Fibroblast of lung (primary cell): ENCODE results near the gene TMEM132C. TPM values are rescaled to one million over a fixed set of nuclear protein-coding genes. Genes with fewer than 3 reads are reported as not detected.
"Not testable (repeated sequence)": the region's sequence is repeated elsewhere in the genome, so short reads cannot be mapped to it uniquely, and the experiment has no call there.

Source experiments
- DNase-seq, 2 donors: peaks; one replicate each; pipeline versions ENCODE4 v3.0.0 to v3.0.0-alpha.2; 2010; ENCODE audit warnings: low read depth in 2 of 2
- H2AFZ ChIP-seq: 2 replicates; pipeline ENCODE4 v1.5.1; 2012; ENCODE audit warnings: low read length, control low read depth, inconsistent platforms
- H3K27ac ChIP-seq: 2 replicates; pipeline ENCODE4 v1.5.1; 2011; ENCODE audit warnings: low read length, control low read depth; ENCODE audit not compliant: insufficient read depth
- H3K27me3 ChIP-seq: 2 replicates; pipeline ENCODE4 v1.5.1; 2011; ENCODE audit warnings: mild to moderate bottlenecking, low read length; ENCODE audit not compliant: control insufficient read depth, insufficient read depth
- H3K36me3 ChIP-seq: 2 replicates; pipeline ENCODE4 v1.5.1; 2011; ENCODE audit warnings: low read length; ENCODE audit not compliant: control insufficient read depth, insufficient read depth
- H3K4me1 ChIP-seq: 2 replicates; pipeline ENCODE4 v1.5.1; 2011; ENCODE audit warnings: low read length; ENCODE audit not compliant: control insufficient read depth, insufficient read depth; ENCODE audit errors: extremely low read depth
- H3K4me2 ChIP-seq: 2 replicates; pipeline ENCODE4 v1.5.1; 2011; ENCODE audit warnings: low read length, control low read depth; ENCODE audit not compliant: insufficient read depth; ENCODE audit errors: extremely low read depth
- H3K4me3 ChIP-seq, 4 experiments: fragments of 200-600 bp in 1 of 4; sonication (generic) in 1 of 4; replicated peaks in 1 of 4; 2 replicates each; pipeline ENCODE4 v1.5.1; 2011 to 2016; ENCODE audit warnings: low read length in 4 of 4, low read depth in 3 of 4, mild to moderate bottlenecking in 3 of 4, control low read depth in 2 of 4, inconsistent platforms in 1 of 4, mixed read lengths in 1 of 4; ENCODE audit not compliant: insufficient read depth in 1 of 4; ENCODE audit errors: control extremely low read depth in 1 of 4
- H3K79me2 ChIP-seq: 2 replicates; pipeline ENCODE4 v1.5.1; 2012; ENCODE audit warnings: mild to moderate bottlenecking, low read length, inconsistent platforms; ENCODE audit not compliant: control insufficient read depth, insufficient read depth
- H3K9ac ChIP-seq: 2 replicates; pipeline ENCODE4 v1.5.1; 2011; ENCODE audit warnings: mild to moderate bottlenecking, low read length, control low read depth; ENCODE audit not compliant: insufficient read depth
- H3K9me3 ChIP-seq: 2 replicates; pipeline ENCODE4 v1.5.1; 2012; ENCODE audit warnings: low read depth, low read length; ENCODE audit not compliant: control insufficient read depth, insufficient read depth
- H4K20me1 ChIP-seq: 2 replicates; pipeline ENCODE4 v1.5.1; 2011; ENCODE audit warnings: low read length; ENCODE audit not compliant: control insufficient read depth, insufficient read depth; ENCODE audit errors: extremely low read depth
- CTCF ChIP-seq, 2 donors: IDR thresholded peaks in 1 of 2; conservative IDR thresholded peaks in 1 of 2; 1 replicate in 1 of 2; 2 replicates in 1 of 2; pipeline ENCODE4 v1.5.1; 2011 to 2012; ENCODE audit warnings: low read length in 2 of 2, control low read depth in 1 of 2, inconsistent platforms in 1 of 2, low read depth in 1 of 2, mild to moderate bottlenecking in 1 of 2
- EZH2 ChIP-seq: IDR thresholded peaks from 2 replicates; pipeline ENCODE4 v1.5.1; 2012; ENCODE audit warnings: low read length, control low read depth, mild to moderate bottlenecking; ENCODE audit errors: missing control alignments
- polyA plus RNA-seq, 2 donors: library from polyadenylated mRNA; depleted of rRNA in 1 of 2; stranded (reverse) in 1 of 2; unstranded in 1 of 2; fragments of >200 nt; gene quantifications; 2 replicates each; pipeline ENCODE4 v1.2.1, GENCODE V29; 2011 to 2012; ENCODE audit warnings: missing spikeins in 1 of 2
- total RNA-seq: library from RNA; depleted of rRNA; stranded (reverse); fragments of >200 nt; gene quantifications from 2 replicates; pipeline ENCODE4 v1.2.1, GENCODE V29; 2014

Gene TMEM132C
- total and polyA plus RNA-seq, 2 donors (not counting 1 experiment from before 2014, with no cell fraction given), result not detected

- H4K20me1 ChIP-seq, result no peaks in the 10 kb centered on the region
- H3K36me3 ChIP-seq, result no peaks in the 10 kb centered on the region
- TF ChIP-seq EZH2 (no peak), CTCF (conservative IDR thresholded peaks at IDR 0.05 in 1 of 2, IDR thresholded peaks at IDR 0.05 in 1 of 2; ENCODE audit: low read depth in 1 of 2, low read length in 2 of 2) (no peak)
- no peak overlapping the region for H2AFZ ChIP-seq
- no peak for DNase-seq
- no peak overlapping the region for H3K4me2 ChIP-seq
- H3K27me3 ChIP-seq, result no peaks in the 10 kb centered on the region
- no peak overlapping the region for H3K27ac ChIP-seq
- H3K9me3 ChIP-seq, result no peaks in the 10 kb centered on the region
- no peaks in the 10 kb centered on the region for H3K4me1 ChIP-seq
- H3K4me3 ChIP-seq, result no peak overlapping the region
- no peaks in the 10 kb centered on the region for H3K79me2 ChIP-seq
- no peak overlapping the region for H3K9ac ChIP-seq
These were observed 328.6 kb downstream of the TMEM132C start for GRCh38 chr12:128595609-128596008.

DNA sequence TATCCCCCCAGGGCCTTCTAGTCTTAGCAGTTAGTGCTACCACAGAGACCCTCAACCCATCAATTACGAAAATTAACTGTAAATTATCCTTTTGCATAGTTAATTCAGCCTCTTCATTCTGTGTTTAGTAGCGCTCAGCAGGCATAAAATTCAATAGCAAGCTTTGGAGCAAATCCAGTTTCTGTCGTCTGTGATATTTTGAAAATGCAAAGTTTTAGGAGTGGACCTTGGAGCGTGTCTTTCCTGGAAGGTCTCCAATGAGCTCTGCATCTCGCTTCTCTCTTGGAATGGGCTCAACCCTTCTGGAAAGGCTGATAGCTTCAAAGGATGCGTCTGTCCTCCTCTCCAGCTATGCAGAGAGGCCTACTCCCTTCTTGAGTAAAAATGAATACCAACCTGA lies 333.9 kb downstream of the TMEM132C start:
- TF ChIP-seq CTCF (conservative IDR thresholded peaks at IDR 0.05 in 1 of 2, IDR thresholded peaks at IDR 0.05 in 1 of 2; ENCODE audit: low read depth in 1 of 2, low read length in 2 of 2) (no peak), EZH2 (no peak)
- no peaks in the 10 kb centered on the region for H3K36me3 ChIP-seq
- H3K4me1 ChIP-seq, result no peaks in the 10 kb centered on the region
- H3K9ac ChIP-seq, result no peak overlapping the region
- no peaks in the 10 kb centered on the region for H3K27me3 ChIP-seq
- no peaks in the 10 kb centered on the region for H3K79me2 ChIP-seq
- no peak overlapping the region for H3K4me2 ChIP-seq
- H3K4me3 ChIP-seq, result no peak overlapping the region
- no peaks in the 10 kb centered on the region for H3K9me3 ChIP-seq
- DNase-seq, result no peak
- H3K27ac ChIP-seq, result no peak overlapping the region
- H2AFZ ChIP-seq, result no peak overlapping the region
- no peaks in the 10 kb centered on the region for H4K20me1 ChIP-seq

DNA sequence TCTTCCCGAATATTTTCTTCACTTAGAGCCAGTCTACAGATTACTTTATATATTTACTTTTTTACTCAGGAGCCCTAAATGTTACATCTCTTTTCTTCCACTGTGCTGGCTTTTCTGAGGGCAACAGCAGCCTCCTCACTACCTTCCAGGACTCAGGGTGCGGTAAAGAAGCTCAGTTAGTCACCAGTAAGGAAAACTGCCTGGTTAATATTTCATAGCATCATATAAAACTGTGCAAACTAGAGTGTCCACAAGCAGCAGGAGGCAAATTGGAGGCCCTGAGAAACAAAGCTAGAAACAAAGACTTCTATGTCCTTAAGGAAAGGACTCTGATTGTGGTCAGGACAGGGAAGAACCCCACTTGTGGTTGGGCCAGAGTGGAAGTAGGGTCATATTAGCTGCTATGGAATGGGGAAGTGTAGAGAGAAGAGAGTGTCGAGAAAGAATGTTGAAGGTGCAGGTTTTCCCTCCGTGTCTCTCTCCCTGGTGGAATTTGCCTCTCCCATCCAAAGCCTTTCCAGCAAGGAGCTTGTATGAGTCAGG lies 336.7 kb downstream of the TMEM132C start:
- no peak overlapping the region for H3K4me2 ChIP-seq
- H3K4me3 ChIP-seq, result no peak overlapping the region
- DNase-seq, result no peak
- no peaks in the 10 kb centered on the region for H3K4me1 ChIP-seq
- no peak overlapping the region for H3K27ac ChIP-seq
- no peak overlapping the region for H2AFZ ChIP-seq
- no peaks in the 10 kb centered on the region for H3K27me3 ChIP-seq
- no peak overlapping the region for H3K9ac ChIP-seq
- H3K36me3 ChIP-seq, result no peaks in the 10 kb centered on the region
- no peak for TF ChIP-seq EZH2
- TF ChIP-seq CTCF (conservative IDR thresholded peaks at IDR 0.05 in 1 of 2, IDR thresholded peaks at IDR 0.05 in 1 of 2; ENCODE audit: low read depth in 1 of 2, low read length in 2 of 2), result no peak
- no peaks in the 10 kb centered on the region for H3K79me2 ChIP-seq
- H4K20me1 ChIP-seq, result no peaks in the 10 kb centered on the region
- no peaks in the 10 kb centered on the region for H3K9me3 ChIP-seq

DNA sequence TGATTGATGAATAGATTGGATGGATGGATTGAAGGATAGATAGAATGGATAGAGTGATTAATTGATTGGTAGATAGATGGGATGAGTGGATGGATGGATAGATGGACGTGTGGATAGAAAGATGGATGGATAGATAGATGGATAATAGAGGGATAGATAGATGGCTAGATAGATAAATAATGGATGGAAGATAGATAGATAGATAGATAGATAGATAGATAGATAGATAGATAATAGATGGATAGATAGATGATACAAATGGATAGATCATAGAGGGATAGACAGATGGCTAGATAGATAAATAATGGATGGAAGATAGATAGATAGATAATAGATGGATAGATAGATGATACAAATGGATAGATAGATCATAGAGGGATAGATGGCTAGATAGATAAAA lies 337.2 kb downstream of the TMEM132C start:
- not testable (repeated sequence) for H3K9me3 ChIP-seq, H4K20me1 ChIP-seq, H3K4me3 ChIP-seq, H3K4me2 ChIP-seq, H3K79me2 ChIP-seq, DNase-seq, H3K27me3 ChIP-seq, H3K4me1 ChIP-seq, H3K36me3 ChIP-seq, H3K9ac ChIP-seq, H3K27ac ChIP-seq, H2AFZ ChIP-seq
